Nephron (organoid): ENCODE data around the gene PHF24.

ENCODE experiments used
- H3K27ac Mint-ChIP-seq, 3 experiments: 2 replicates each; pipeline ENCODE4 v1.8.0; 2020; ENCODE audit warnings: mixed read lengths in 3 of 3, mild to moderate bottlenecking in 2 of 3, moderate library complexity in 1 of 3
- H3K27me3 Mint-ChIP-seq: 2 replicates; pipeline ENCODE4 v1.8.0; 2021; ENCODE audit warnings: low read depth, mild to moderate bottlenecking, moderate library complexity, mixed read lengths
- H3K36me3 Mint-ChIP-seq: 2 replicates; pipeline ENCODE4 v1.8.0; 2020; ENCODE audit warnings: low read depth, mixed read lengths
- H3K4me1 Mint-ChIP-seq: 2 replicates; pipeline ENCODE4 v1.8.0; 2020; ENCODE audit warnings: mixed read lengths
- H3K4me3 Mint-ChIP-seq, 3 experiments: 2 replicates each; pipeline ENCODE4 v1.8.0; 2020; ENCODE audit warnings: mild to moderate bottlenecking in 3 of 3, mixed read lengths in 3 of 3, moderate library complexity in 2 of 3
- H3K9me3 Mint-ChIP-seq: 2 replicates; pipeline ENCODE4 v1.8.0; 2020; ENCODE audit warnings: mixed read lengths
- TF ChIP-seq, protein P1 (sequence below), 3 experiments: fragments of 200-600 bp; sonication (generic); IDR thresholded peaks; one replicate each; pipeline ENCODE4 v1.5.0; 2021; ENCODE audit warnings: antibody characterized with exemption in 3 of 3; ENCODE audit not compliant: unreplicated experiment in 3 of 3

Gene PHF24

DNA sequence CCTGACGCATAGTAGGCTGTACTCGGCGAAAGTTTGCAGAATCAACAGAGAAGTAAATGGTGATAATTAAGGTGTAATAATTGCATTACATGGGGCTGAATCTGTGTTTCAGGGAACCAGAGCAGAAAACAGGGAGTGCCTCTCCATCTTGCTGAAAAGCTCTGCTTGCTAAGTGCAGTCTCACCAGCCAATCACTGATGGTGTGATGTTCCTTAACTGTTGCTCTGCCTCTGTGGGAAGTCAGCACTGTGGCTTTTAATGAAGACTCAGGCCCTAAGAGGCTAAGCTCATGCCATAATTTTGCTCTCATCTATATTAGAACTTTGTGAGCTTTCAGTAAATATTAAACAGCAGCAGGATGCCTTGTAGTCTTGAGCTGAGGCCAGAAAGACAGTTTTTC lies 4.5 kb downstream of the PHF24 start:
- H3K9me3 Mint-ChIP-seq = no peaks in the 10 kb centered on the region
- H3K4me3 Mint-ChIP-seq = no peak overlapping the region
- H3K27ac Mint-ChIP-seq = no peak overlapping the region
- TF ChIP-seq, protein P1, sequence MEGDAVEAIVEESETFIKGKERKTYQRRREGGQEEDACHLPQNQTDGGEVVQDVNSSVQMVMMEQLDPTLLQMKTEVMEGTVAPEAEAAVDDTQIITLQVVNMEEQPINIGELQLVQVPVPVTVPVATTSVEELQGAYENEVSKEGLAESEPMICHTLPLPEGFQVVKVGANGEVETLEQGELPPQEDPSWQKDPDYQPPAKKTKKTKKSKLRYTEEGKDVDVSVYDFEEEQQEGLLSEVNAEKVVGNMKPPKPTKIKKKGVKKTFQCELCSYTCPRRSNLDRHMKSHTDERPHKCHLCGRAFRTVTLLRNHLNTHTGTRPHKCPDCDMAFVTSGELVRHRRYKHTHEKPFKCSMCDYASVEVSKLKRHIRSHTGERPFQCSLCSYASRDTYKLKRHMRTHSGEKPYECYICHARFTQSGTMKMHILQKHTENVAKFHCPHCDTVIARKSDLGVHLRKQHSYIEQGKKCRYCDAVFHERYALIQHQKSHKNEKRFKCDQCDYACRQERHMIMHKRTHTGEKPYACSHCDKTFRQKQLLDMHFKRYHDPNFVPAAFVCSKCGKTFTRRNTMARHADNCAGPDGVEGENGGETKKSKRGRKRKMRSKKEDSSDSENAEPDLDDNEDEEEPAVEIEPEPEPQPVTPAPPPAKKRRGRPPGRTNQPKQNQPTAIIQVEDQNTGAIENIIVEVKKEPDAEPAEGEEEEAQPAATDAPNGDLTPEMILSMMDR (IDR thresholded peaks at IDR 0.05; ENCODE audit: unreplicated experiment in 3 of 3) = no peak
- peaks cover 90% of the 10 kb centered on the region for H3K27me3 Mint-ChIP-seq
- peaks cover 9% of the 10 kb centered on the region for H3K4me1 Mint-ChIP-seq
- H3K36me3 Mint-ChIP-seq = no peaks in the 10 kb centered on the region

DNA sequence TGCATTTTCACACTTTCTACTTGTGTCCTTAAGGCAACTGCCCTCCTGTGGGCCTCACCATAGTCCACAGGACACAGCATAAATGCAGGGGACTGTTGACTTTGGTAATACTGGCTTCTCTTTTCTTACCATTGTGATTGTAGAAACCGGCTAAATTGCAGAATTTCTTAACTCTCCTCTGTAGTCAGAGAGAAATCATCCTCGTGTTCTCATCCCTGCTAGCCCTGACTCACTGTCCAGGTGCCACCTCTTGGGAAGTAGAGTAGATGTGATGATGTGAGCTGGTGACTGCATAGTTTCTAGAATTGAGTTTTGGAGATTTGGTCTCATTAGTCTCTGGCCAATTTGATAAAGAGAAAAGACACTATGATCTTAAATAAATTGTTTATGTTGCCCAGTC lies 5.5 kb downstream of the PHF24 start:
- Mint-ChIP-seq H3K9me3 (no peaks in the 10 kb centered on the region), H3K27me3 (peaks cover 95% of the 10 kb centered on the region), H3K4me3 (no peak overlapping the region), H3K4me1 (peaks cover 9% of the 10 kb centered on the region), H3K27ac (no peak overlapping the region), H3K36me3 (no peaks in the 10 kb centered on the region)
- TF ChIP-seq, protein P1 (IDR thresholded peaks at IDR 0.05; ENCODE audit: unreplicated experiment in 3 of 3) = no peak

- Mint-ChIP-seq H3K27me3 (peaks cover 92% of the 10 kb centered on the region), H3K9me3 (no peaks in the 10 kb centered on the region)
- TF ChIP-seq, protein P1 (IDR thresholded peaks at IDR 0.05; ENCODE audit: unreplicated experiment in 3 of 3) = no peak
These were observed 6.4 kb downstream of the PHF24 start for GRCh38 chr9:34964458-34964857.

GRCh38 chr9:34971146-34971811 lies 13.2 kb downstream of the PHF24 start:
- Mint-ChIP-seq H3K36me3 (no peaks in the 10 kb centered on the region), H3K27me3 (peaks cover 49% of the 10 kb centered on the region), H3K9me3 (no peaks in the 10 kb centered on the region), H3K27ac (no peak overlapping the region), H3K4me1 (no peaks in the 10 kb centered on the region), H3K4me3 (no peak overlapping the region)
- TF ChIP-seq, protein P1 (IDR thresholded peaks at IDR 0.05; ENCODE audit: unreplicated experiment in 3 of 3) = no peak

More at GRCh38 chr9:34964458-34964857, 6.4 kb downstream of the PHF24 start:
- no peak overlapping the region for H3K4me3 Mint-ChIP-seq
- H3K36me3 Mint-ChIP-seq = no peaks in the 10 kb centered on the region
- H3K27ac Mint-ChIP-seq = no peak overlapping the region
- peaks cover 9% of the 10 kb centered on the region for H3K4me1 Mint-ChIP-seq

GRCh38 chr9:34974664-34975063 lies 16.6 kb downstream of the PHF24 start:
- no peaks in the 10 kb centered on the region for H3K9me3 Mint-ChIP-seq
- H3K36me3 Mint-ChIP-seq = no peaks in the 10 kb centered on the region
- peaks cover 27% of the 10 kb centered on the region for H3K27me3 Mint-ChIP-seq
- no peaks in the 10 kb centered on the region for H3K4me1 Mint-ChIP-seq
- H3K4me3 Mint-ChIP-seq = no peak overlapping the region
- no peak overlapping the region for H3K27ac Mint-ChIP-seq
- TF ChIP-seq, protein P1 (IDR thresholded peaks at IDR 0.05; ENCODE audit: unreplicated experiment in 3 of 3) = no peak

DNA sequence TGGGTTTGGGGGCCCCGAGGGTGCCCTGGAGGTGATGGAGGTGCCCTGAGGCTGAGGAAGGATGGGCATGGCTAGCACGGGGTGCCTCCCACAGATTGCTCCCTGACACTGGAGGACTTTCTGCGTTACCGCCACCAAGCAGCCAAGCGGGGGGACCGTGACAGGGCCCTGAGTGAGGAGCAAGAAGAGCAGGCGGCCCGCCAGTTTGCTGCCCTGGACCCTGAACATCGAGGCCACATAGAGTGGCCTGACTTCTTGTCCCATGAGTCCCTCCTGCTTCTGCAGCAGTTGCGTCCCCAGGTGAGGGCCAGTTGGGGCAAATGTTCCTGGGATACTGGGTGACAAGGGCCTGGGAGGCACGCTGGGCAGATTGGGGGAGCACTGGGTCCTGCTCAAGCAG lies 18.4 kb downstream of the PHF24 start:
- Mint-ChIP-seq H3K4me1 (no peaks in the 10 kb centered on the region), H3K27me3 (peaks cover 22% of the 10 kb centered on the region), H3K36me3 (no peaks in the 10 kb centered on the region), H3K27ac (no peak overlapping the region), H3K9me3 (no peaks in the 10 kb centered on the region), H3K4me3 (no peak overlapping the region)
- TF ChIP-seq, protein P1 (IDR thresholded peaks at IDR 0.05; ENCODE audit: unreplicated experiment in 3 of 3) = no peak
